Esophagus (tissue), 2 donors: ENCODE measurements around the gene SVIL. TPM values are rescaled to one million over a fixed set of nuclear protein-coding genes. Genes with fewer than 3 reads are reported as not detected.
A peak's percentile ranks its signal among the peaks of the same experiment; 100 is the strongest.

Experiments
- H3K27ac ChIP-seq, 2 donors: one replicate each; pipeline ENCODE4 v1.5.1; 2013; ENCODE audit warnings: low read depth in 2 of 2, mild to moderate bottlenecking in 2 of 2, inconsistent platforms in 1 of 2, low read length in 1 of 2, moderate library complexity in 1 of 2
- H3K27me3 ChIP-seq, 2 donors: one replicate each; pipeline ENCODE4 v1.6.1; 2013; ENCODE audit warnings: low read length in 2 of 2, control low read depth in 1 of 2, mild to moderate bottlenecking in 1 of 2; ENCODE audit not compliant: insufficient read depth in 2 of 2, control insufficient read depth in 1 of 2
- H3K36me3 ChIP-seq, 2 donors: one replicate each; pipeline ENCODE4 v1.6.1; 2013; ENCODE audit warnings: low read length in 1 of 2; ENCODE audit not compliant: control insufficient read depth in 2 of 2, insufficient read depth in 2 of 2
- H3K4me1 ChIP-seq, 2 donors: one replicate each; pipeline ENCODE4 v1.6.1; 2013; ENCODE audit warnings: low read length in 1 of 2; ENCODE audit not compliant: control insufficient read depth in 2 of 2, insufficient read depth in 2 of 2
- H3K4me3 ChIP-seq, 2 donors: one replicate each; pipeline ENCODE4 v1.5.1; 2013; ENCODE audit warnings: low read length in 2 of 2, mild to moderate bottlenecking in 2 of 2, low read depth in 1 of 2, moderate library complexity in 1 of 2
- H3K9me3 ChIP-seq, 2 donors: one replicate each; pipeline ENCODE4 v1.6.1; 2013; ENCODE audit warnings: mild to moderate bottlenecking in 2 of 2, low read depth in 1 of 2, low read length in 1 of 2, moderate library complexity in 1 of 2; ENCODE audit not compliant: control insufficient read depth in 2 of 2, insufficient read depth in 1 of 2
- WGBS, 2 donors: extraction: QIAGEN DNeasy Blood & Tissue Kit; methylation state at CpG; one replicate each; pipeline ENCODE4 v1.1.7; 2013; 5-methylcytosine and 5-hydroxymethylcytosine counted together
- polyA plus RNA-seq, 2 donors: library from polyadenylated mRNA; stranded (reverse); fragments of 200-250 nt; gene quantifications; one replicate each; pipeline ENCODE4 v1.2.3, GENCODE V29; 2013
- donor health status: healthy with polysubstance abuse.
- donor health status: Bipolar disorder and iron deficiency.

The SVIL gene
- polyA plus RNA-seq, 2 donors = 22.3 to 35.2 TPM

GRCh38 chr10:29438271-29438670 is 196.5 kb downstream of the SVIL start:
- Histone ChIP-seq H3K36me3 (no peaks in the 10 kb centered on the region), H3K4me1 (no peaks in the 10 kb centered on the region), H3K9me3 (peaks cover 4 to 5% of the 10 kb centered on the region in 2 donors), H3K4me3 (no peak overlapping the region), H3K27me3 (no peaks in the 10 kb centered on the region), H3K27ac (peak overlapping the region in 1 of 2 donors; percentile 46)
- 93 to 94% methylated on average over 9 of the region's 9 CpGs for WGBS, 2 donors

- WGBS, 2 donors = 86 to 94% methylated on average over 2 of the region's 2 CpGs
Observed at GRCh38 chr10:29437871-29438270, 196.9 kb downstream of the SVIL start.

GRCh38 chr10:29435809-29436501 is 198.8 kb downstream of the SVIL start:
- H3K4me1 ChIP-seq = no peaks in the 10 kb centered on the region
- no peaks in the 10 kb centered on the region for H3K36me3 ChIP-seq
- H3K27me3 ChIP-seq = no peaks in the 10 kb centered on the region
- H3K9me3 ChIP-seq = peaks cover 4 to 5% of the 10 kb centered on the region in 2 donors
- H3K27ac ChIP-seq = no peak overlapping the region
- 78 to 80% methylated on average over 6 of the region's 6 CpGs for WGBS, 2 donors
- H3K4me3 ChIP-seq = no peak overlapping the region

More at GRCh38 chr10:29437871-29438270, 196.9 kb downstream of the SVIL start:
- H3K27me3 ChIP-seq = no peaks in the 10 kb centered on the region
- no peaks in the 10 kb centered on the region for H3K36me3 ChIP-seq
- H3K9me3 ChIP-seq = peaks cover 4 to 5% of the 10 kb centered on the region in 2 donors
- no peaks in the 10 kb centered on the region for H3K4me1 ChIP-seq
- no peak overlapping the region for H3K27ac ChIP-seq
- no peak overlapping the region for H3K4me3 ChIP-seq

- Histone ChIP-seq H3K36me3 (no peaks in the 10 kb centered on the region), H3K27ac (no peak overlapping the region), H3K27me3 (no peaks in the 10 kb centered on the region), H3K4me3 (no peak overlapping the region), H3K4me1 (no peaks in the 10 kb centered on the region), H3K9me3 (peaks cover 4 to 5% of the 10 kb centered on the region in 2 donors)
Observed at GRCh38 chr10:29434111-29434510, 200.7 kb downstream of the SVIL start.

GRCh38 chr10:29431711-29432110 is 203.1 kb downstream of the SVIL start:
- Histone ChIP-seq H3K9me3 (no peaks in the 10 kb centered on the region), H3K27me3 (no peaks in the 10 kb centered on the region), H3K36me3 (no peaks in the 10 kb centered on the region), H3K4me1 (no peaks in the 10 kb centered on the region), H3K27ac (no peak overlapping the region), H3K4me3 (no peak overlapping the region)
- WGBS, 2 donors = 89 to 91% methylated on average over 1 of the region's 1 CpG

- H3K4me3 ChIP-seq = no peak overlapping the region
- H3K4me1 ChIP-seq = no peaks in the 10 kb centered on the region
- H3K36me3 ChIP-seq = no peaks in the 10 kb centered on the region
- 75 to 80% methylated on average over 4 of the region's 4 CpGs for WGBS, 2 donors
- no peaks in the 10 kb centered on the region for H3K27me3 ChIP-seq
- no peaks in the 10 kb centered on the region for H3K9me3 ChIP-seq
- H3K27ac ChIP-seq = no peak overlapping the region
Observed at GRCh38 chr10:29430101-29430500, 204.7 kb downstream of the SVIL start.

- Histone ChIP-seq H3K4me3 (no peak overlapping the region), H3K27me3 (no peaks in the 10 kb centered on the region)
Observed at GRCh38 chr10:29428486-29428885, 206.3 kb downstream of the SVIL start.

GRCh38 chr10:29427667-29428066 is 207.1 kb downstream of the SVIL start:
- 81 to 84% methylated on average over 2 of the region's 2 CpGs for WGBS, 2 donors

More at GRCh38 chr10:29428486-29428885, 206.3 kb downstream of the SVIL start:
- no peaks in the 10 kb centered on the region for H3K9me3 ChIP-seq
- no peaks in the 10 kb centered on the region for H3K36me3 ChIP-seq
- 91 to 93% methylated on average over 8 of the region's 8 CpGs for WGBS, 2 donors
- no peaks in the 10 kb centered on the region for H3K4me1 ChIP-seq
- no peak overlapping the region for H3K27ac ChIP-seq

GRCh38 chr10:29426420-29426819 is 208.4 kb downstream of the SVIL start:
- Histone ChIP-seq H3K27me3 (no peaks in the 10 kb centered on the region), H3K36me3 (peaks cover 4 to 7% of the 10 kb centered on the region in 2 donors), H3K27ac (no peak overlapping the region), H3K9me3 (no peaks in the 10 kb centered on the region), H3K4me3 (no peak overlapping the region), H3K4me1 (no peaks in the 10 kb centered on the region)
- WGBS, 2 donors = 0 to 15% methylated on average over 1 of the region's 1 CpG

More at GRCh38 chr10:29427667-29428066, 207.1 kb downstream of the SVIL start:
- no peaks in the 10 kb centered on the region for H3K36me3 ChIP-seq
- H3K9me3 ChIP-seq = no peaks in the 10 kb centered on the region
- H3K27ac ChIP-seq = no peak overlapping the region
- H3K4me3 ChIP-seq = no peak overlapping the region
- H3K4me1 ChIP-seq = no peaks in the 10 kb centered on the region
- H3K27me3 ChIP-seq = no peaks in the 10 kb centered on the region

GRCh38 chr10:29424017-29424416 is 210.8 kb downstream of the SVIL start:
- H3K9me3 ChIP-seq = no peaks in the 10 kb centered on the region
- H3K27me3 ChIP-seq = no peaks in the 10 kb centered on the region
- H3K27ac ChIP-seq = no peak overlapping the region
- no peak overlapping the region for H3K4me3 ChIP-seq
- H3K36me3 ChIP-seq = peaks cover 8 to 12% of the 10 kb centered on the region in 2 donors
- no peaks in the 10 kb centered on the region for H3K4me1 ChIP-seq
- WGBS, 2 donors = 91 to 96% methylated on average over 3 of the region's 3 CpGs
